Stimulated activated CD8-positive, alpha-beta memory T cell treated with anti-CD3 and anti-CD28 coated beads, Interleukin-2, amount 100 ng/mL, for 1 hour (primary cell): ENCODE data around the gene TRIM5.
"Not testable (repeated sequence)": the region's sequence is repeated elsewhere in the genome, so short reads cannot be mapped to it uniquely, and the experiment has no call there.

Experiments used
- DNase-seq, 2 donors: peaks; one replicate each; pipeline ENCODE4 v3.0.0-alpha.2; 2020; ENCODE audit warnings: low read depth in 2 of 2

Gene TRIM5, protein sequence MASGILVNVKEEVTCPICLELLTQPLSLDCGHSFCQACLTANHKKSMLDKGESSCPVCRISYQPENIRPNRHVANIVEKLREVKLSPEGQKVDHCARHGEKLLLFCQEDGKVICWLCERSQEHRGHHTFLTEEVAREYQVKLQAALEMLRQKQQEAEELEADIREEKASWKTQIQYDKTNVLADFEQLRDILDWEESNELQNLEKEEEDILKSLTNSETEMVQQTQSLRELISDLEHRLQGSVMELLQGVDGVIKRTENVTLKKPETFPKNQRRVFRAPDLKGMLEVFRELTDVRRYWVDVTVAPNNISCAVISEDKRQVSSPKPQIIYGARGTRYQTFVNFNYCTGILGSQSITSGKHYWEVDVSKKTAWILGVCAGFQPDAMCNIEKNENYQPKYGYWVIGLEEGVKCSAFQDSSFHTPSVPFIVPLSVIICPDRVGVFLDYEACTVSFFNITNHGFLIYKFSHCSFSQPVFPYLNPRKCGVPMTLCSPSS

DNA sequence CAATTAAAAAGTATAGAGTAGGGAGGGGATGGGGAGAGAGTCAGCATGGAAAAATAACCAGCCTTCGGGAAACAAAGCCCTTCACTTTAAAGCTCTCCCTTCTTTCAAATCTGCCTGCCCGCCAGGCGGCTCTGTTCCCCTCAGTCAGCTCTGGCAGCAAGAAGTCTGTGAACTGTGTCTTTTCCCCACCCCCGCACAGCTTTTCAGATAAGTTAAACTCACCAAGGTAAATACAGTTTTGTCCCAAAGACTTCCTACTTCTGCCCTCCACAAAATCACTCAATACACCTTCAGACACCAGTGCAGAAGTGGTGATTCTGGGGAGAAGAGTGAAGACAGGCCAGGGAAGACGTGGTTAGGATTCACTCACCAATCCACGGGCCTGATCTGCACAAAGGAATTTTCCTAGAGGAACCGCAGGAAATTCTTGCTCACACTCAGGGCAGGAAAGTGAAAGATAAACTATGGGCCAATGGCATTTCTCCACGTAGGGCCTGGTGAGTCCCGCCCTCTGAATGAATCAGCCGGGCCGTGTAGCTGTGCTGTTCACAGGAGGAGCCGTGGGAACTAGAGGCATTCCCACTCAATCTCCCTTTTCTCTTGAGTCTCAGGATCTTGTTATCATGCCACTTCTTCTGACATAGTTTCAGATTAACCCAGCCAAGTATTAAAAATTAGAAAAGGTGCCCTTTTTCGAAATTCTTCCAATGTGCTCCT, at the start of gene TRIM5:
Gene TRIM5, minus strand, starts transcription at position 429 of the 717 bp plus-strand sequence. CDS start 4,897 bp downstream, outside the sequence.
- DNase-seq = peak; percentile 51 to 66

DNA sequence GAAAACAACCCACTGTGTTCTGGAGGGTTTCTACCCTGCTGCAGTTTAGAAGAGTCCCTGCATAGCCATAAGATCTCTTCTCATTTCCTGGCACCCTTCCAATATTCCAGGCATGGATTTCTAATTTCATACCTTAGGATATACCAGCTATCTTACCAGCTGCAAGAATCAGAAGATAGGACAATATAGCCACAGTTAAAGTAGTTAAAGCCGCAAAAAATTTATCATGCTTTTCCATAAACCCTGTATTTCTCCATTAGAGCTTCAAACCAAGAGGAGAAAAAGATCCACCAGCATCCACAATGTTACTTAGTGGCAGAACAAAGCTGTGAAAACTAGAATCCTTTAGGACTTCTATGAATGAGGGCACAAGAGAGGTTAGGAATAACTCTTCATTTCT, 42.8 kb upstream of the TRIM5 start:
- no peak for DNase-seq

DNA sequence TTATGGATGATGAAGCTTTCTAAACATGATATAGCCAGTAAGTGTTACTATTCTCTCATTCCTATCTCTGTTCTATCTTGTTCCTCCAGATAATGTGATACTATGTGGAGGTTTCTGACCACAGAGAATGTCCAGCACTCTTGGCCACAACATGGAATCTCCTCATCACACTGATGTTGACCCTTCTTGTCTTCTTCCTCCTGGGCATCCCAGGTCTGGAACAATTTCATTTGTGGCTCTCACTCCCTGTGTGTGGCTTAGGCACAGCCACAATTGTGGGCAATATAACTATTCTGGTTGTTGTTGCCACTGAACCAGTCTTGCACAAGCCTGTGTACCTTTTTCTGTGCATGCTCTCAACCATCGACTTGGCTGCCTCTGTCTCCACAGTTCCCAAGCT, 41.5 kb upstream of the TRIM5 start:
- DNase-seq = no peak

DNA sequence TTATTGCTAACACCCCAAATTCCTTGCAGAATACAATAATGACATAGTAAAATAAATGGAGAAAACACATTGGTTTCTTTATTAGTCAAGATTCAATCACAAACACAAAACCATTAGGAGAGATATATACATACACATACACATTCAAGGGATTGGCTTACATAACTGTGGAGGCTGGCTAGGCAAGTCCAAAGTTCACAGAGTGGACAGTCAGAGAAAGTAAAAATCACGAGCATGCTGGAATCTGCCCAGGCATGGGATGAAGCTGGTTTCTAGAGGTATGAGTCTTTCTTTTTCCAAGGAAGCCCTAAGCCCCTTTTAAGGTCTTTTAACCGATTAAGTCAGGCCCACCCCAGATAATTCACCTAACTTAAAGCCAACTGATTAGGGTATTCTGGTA, 37.7 kb upstream of the TRIM5 start:
- DNase-seq = no peak

DNA sequence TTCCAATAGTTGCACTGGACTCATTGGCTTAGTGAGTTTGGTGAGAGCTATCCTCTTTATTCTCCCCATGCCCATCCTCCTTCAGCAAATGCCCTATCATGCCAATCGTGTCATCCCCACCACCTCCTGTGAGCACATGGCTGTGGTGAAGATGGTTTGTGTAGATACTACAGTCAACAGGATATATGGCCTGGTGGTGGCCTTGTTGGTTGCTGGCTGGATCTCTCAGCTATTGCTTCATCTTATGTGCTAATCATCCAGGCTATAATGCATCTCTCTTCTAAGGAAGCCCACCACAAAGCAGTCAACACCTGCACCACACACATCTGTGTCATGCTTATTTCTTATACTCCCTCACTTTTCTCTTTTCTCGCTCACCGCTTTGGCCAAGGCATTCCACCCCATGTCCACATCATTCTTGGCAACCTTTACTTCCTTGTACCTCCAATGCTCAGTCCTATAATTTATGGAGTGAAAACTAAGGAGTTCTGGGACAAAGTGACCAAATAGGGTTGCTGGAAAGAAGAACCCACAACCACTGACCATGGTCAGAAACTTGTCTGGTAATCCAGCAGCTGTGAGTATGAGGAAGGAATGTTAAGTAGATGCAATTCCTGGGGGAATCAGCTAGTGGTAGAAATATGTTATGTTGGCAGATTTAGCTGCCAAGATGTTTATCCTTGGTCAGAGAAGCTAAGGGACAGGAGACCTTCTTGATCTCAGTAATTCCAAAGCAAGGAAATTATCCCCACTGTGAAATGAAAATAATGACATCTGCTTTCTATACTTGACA, 35.0 kb upstream of the TRIM5 start:
- DNase-seq = no peak

DNA sequence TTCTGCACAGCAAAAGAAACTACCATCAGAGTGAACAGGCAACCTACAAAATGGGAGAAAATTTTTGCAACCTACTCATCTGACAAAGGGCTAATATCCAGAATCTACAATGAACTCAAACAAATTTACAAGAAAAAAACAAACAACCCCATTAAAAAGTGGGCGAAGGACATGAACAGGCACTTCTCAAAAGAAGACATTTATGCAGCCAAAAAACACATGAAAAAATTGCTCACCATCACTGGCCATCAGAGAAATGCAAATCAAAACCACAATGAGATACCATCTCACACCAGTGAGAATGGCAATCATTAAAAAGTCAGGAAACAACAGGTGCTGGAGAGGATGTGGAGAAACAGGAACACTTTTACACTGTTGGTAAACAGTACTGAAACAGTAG, 31.6 kb upstream of the TRIM5 start:
- DNase-seq = not testable (repeated sequence)

DNA sequence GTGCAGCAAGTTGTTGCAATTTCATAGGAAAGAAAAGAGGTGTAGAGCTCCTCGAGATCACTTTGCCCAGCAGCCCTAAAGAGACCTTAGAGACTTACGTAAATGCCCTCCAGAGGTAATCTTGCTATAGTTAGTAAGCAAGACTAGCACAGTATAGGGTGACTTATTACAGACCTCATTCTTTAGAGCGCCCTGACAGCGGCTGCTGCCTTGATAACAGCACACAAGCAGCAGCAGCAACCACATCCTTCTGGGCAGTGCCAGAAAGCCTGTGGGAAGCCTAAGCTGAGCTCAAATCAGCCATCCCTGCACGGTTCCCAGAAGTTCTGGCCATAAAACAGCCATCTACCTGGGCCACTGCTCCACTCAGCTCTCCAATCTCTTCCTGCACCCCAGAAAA, 28.8 kb upstream of the TRIM5 start:
- no peak for DNase-seq

DNA sequence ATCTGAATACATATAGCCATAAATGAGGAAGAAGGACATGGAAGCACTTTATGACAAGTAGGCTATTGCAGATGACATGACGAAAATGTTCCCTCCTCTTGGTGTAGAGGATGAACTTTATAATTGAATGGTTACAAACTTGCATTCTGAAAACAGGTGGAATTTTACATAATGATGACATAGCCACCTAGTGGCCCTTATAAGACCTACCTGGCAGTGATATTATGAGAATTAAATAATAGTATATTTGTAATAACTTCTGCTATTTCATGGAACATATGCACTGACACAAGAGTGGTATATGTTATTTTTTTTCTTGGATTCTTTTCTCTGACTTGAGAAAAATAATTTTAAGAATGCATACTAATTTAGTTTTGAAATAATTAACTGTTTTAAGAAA, 27.6 kb upstream of the TRIM5 start:
- no peak for DNase-seq

DNA sequence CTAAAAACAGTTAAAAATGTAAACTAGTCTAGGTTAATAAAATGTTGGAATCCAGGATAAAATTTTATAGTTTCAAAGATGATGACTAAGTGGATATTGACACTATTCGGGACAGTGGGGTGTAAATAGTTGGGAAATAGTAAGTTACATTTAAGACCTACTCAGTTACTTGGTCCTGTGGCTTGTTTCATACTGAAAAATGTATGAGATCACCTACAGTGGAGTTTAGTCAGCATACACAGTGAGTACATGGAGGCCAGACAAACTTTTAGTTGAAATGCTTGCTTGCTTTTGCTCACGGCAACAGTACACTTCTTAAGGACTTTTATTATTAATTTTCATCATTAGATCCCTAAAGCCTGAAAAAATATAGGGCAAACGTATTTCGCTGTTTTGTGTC, 20.8 kb upstream of the TRIM5 start:
- no peak for DNase-seq

DNA sequence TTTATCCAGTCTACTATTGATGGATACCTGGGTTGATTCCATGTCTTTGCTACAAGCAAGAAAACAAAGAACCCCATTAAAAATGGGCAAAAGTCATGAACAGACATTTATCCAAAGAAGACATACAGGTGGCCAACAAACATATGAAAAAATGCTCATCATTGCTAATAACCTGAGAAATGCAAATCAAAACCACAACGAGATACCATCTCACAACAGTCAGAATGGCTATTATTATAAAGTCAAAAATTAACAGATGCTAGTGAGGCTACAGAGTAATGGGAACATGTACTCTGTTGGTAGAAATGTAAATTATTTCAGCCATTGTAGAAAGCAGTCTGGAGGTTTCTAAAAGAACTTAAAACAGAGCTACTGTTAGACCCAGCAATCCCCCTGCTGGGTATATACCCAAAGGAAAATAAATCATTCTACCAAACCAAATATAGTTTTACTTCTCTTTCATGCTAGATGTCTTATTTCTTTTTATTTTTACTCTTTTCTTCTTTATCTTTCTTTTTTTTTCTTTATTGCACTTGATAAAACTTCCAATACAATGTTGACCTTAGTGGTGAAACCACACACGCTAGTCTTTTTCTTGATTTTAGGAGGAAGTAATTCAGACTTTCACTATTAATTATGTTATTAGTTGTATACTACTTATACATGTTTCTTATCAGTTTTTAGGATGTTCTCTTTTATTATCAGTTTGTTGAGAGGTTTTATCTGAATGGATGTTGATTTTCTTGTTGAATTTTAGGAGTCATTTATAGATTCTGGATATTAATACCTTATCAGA, 19.1 kb upstream of the TRIM5 start:
- DNase-seq = no peak

DNA sequence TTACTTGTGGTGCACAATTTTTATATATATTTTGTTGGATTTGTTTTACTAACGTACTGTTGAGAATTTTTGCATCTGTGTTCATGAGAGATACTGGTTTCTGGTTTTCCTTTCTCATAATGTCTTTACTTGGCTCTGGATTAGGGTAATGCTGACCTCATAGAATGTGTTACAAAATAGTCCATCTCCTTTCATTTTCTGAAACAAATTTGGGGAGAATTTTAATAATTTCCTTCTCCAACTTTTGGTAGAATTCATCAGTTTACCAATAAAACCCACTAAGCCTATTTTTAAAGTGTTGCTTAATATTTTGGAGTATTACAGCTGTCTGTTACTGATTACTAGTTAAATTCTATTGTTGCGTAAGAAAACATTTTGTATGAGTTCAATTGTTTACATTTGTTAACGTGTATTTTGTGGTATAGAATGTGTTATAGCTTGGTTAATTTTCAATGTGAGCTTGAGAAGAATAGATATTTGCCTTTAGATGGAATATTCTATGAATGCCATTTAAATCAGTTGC, 16.2 kb upstream of the TRIM5 start:
- DNase-seq = no peak

DNA sequence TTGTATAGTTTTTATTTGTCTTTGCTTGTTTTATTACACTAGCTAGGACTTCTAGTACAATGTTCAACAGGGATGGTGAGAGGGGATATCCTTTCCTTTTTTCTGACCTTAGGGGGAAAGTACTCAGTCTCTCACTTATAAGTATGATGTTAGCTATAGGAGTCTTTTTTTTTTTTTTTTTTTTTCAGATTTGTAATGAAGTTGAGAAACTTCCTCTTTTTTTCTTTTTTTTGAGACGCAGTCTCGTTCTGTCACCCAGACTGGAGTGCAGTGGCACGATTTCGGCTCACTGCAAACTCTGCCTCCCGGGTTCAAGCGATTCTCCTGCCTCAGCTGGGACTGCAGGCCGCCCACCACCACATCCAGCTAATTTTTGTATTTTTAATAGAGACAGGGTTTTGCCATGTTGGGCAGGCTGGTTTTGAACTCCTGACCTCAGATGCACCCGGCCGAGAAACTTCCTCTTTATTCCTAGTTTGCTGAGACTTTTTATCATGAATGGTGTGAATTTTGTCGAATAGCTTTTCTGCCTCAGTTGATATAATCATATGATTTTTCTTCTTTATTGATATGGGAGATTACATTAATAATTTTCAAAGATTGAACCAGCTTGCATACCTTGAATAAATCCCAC, 15.7 kb upstream of the TRIM5 start:
- DNase-seq = no peak

DNA sequence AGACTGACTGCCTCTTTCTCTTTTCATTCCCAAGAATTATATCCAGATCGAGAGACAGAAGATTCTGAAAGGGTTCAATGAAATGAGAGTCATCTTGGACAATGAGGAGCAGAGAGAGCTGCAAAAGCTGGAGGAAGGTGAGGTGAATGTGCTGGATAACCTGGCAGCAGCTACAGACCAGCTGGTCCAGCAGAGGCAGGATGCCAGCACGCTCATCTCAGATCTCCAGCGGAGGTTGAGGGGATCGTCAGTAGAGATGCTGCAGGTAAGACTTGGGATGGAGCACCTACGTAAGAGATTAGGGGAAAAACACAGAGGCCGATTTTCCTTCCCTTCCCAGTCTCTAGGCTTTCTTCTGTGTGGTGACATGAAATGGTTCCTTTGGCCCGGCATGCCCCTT, 13.4 kb upstream of the TRIM5 start:
- no peak for DNase-seq

DNA sequence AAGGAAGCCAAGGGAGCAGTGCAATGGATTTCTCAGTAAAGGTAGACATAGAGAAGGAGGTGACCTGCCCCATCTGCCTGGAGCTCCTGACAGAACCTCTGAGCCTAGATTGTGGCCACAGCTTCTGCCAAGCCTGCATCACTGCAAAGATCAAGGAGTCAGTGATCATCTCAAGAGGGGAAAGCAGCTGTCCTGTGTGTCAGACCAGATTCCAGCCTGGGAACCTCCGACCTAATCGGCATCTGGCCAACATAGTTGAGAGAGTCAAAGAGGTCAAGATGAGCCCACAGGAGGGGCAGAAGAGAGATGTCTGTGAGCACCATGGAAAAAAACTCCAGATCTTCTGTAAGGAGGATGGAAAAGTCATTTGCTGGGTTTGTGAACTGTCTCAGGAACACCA, 11.3 kb upstream of the TRIM5 start:
- DNase-seq = no peak

DNA sequence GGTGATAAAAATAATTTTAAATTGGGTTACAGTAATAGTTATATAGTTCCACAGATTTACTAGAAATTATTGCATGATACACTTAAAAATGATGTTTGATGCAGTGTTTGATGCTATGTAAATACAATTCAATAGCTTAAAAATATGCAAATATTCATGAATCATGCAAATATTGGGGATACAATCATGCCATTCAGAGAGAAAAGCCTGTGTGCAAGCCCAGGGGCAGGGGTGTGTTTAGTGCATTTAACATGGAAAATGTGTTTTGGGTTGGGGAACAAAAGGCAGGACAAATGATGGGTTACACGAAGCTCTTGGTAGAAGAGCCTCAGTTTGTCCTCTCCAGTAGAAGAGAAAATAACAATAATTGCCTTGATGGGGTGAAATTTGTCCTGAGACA, 10.7 kb upstream of the TRIM5 start:
- DNase-seq = no peak

DNA sequence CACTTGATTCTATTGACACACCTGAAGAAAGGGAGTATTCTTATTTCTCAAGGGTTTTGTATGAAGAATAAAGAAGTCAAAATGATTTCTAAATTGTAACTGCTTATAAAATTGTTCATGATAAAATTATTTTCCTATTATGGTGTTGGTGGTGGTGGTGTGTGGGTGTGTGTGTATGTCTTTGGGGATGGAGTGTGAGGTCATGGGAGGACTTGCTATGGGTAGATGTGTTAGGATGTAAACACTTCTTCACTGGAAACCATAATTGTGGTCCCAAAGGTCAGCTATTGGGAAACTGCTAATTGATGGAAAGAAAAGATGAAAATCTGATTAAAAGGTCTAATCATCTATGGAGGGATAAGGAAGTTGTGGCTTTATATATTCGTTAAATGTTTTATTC, 9.8 kb upstream of the TRIM5 start:
- no peak for DNase-seq

DNA sequence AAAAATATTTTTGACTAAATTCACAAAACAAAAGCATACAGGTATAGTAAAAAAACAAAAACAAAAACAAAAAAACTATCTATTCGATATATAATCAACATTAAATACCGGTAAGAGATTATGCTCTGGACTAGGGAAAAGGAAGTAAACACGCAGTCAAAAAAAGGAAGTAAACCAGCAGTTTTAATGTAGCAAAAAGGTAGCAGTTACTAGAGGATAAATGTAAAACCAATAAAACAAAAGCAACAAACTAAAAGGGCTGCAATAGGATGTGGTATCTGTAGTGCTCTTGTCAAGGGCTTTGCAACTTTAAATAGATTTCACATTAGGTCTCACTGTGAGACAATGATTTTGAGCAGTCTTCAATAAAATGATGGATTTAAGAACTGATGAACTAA, 7.1 kb upstream of the TRIM5 start:
- DNase-seq = no peak

DNA sequence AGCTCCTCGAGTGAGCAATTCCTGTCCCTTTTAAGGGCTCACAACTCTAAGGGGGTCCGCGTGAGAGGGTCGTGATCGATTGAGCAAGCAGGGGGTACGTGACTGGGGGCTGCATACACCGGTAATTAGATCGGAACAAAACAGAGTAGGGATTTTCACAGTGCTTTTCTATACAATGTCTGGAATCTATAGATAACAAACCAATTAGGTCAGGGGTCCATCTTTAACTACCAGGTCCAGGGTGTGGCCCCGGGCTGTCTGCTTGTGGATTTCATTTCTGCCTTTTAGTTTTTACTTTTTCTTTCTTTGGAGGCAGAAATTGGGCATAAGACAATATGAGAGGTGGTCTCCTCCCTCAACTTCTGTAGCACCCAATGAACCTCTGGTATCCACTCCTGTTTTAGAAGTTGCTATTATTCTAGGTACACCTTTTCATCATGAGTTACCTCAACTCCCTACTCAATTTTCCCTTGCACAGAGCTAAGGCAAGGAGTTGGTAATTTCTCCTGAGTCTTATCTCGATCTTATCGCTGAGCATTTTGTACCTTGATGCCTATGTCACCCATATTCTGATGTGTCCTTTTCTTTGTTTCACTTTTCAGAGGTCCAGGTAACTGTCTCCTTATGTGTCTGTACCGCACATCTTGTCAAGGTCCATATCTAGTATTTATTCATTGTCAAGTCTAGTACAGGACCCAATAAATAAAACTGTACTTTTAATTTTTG, 6.5 kb upstream of the TRIM5 start:
- not testable (repeated sequence) for DNase-seq

DNA sequence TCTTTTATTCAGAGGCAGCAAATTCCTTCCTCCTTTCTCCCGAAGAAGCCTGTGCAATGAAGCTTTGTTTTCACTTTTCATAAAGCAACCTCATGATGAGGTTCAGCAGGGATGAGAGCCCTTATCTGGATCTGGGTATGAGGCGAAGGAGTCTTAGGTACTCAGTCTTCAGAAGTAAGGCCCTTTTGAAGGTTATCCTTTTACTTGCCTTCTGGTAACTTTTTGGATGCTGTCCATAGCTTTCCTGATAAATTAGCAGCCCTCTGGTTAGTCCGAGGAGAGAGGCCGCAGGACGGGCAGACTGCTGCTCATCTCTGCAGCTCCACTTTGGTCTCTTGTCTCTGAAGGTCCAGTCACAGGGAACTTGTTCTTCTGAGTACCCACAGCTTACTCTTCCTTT, 5.9 kb upstream of the TRIM5 start:
- no peak for DNase-seq

DNA sequence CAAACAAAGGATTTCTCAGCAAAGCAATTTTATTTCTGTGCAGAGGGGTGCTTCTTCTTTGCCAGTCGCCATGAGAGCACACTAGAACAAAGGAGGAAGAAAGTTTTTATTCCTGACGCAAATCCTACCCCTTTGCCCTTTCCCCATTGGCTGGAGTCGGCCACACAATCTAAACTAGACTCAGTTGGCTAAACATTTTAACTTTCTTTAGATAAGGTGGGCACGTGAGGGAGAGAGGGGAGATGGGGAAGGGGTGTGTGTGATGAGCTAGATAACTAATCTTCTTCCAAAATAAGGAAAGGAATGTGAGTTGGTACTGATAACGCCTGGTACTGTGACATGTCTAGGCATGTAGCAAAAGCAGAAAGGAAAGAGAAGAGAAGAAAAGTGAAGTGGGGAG, 5.3 kb upstream of the TRIM5 start:
- DNase-seq = no peak
